ENCODE results near the gene EEFSEC.

The EEFSEC gene

DNA sequence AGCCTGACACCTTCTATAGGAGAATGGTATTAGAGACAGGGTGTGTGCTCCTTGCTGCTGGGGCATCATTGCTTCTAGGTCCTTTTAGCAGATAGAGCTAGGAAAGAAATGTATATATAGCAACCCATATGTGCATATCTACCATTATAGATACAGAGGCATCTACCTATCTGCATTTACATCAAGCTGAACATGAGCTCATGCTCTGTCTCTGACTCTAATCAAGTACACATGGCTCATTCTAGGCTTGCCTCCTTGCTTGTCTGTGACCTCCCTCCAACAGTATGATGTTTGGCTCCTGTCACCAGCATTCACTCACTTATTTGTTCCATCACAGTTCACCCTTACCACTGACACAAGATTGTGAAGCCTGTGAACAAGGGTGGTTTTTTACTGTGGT lies 133.4 kb downstream of the EEFSEC start:
- Histone ChIP-seq H3K27ac (ENCODE audit: low read length) (no peak overlapping the region), H3K79me2 (ENCODE audit: low read length) (no peaks in the 10 kb centered on the region), H3K4me2 (ENCODE audit: low read depth, low read length) (no peak overlapping the region), H3K9me2 (replicated peaks; ENCODE audit: insufficient read depth, low read length) (no peaks in the 10 kb centered on the region), H3F3A (ENCODE audit: insufficient read depth, low read length) (no peaks in the 10 kb centered on the region), H3K36me3 (replicated peaks; ENCODE audit: insufficient read depth, low read length) (no peaks in the 10 kb centered on the region; the same call in 1 of the 2 replicates), H3K4me3 (ENCODE audit: low read length) (no peak overlapping the region), H2AFZ (ENCODE audit: low read length) (no peak overlapping the region), H4K20me1 (ENCODE audit: insufficient read depth, low read length) (no peaks in the 10 kb centered on the region), H3K9ac (ENCODE audit: low read length) (no peak overlapping the region), H3K4me1 (ENCODE audit: low read length) (peaks cover 14% of the 10 kb centered on the region), H3K9me3 (replicated peaks; ENCODE audit: insufficient read depth, low read length) (no peaks in the 10 kb centered on the region), H3K27me3 (replicated peaks; ENCODE audit: insufficient read depth, low read length) (no peaks in the 10 kb centered on the region)
- no peak for DNase-seq
- TF ChIP-seq EZH2phosphoT487 (IDR thresholded peaks at IDR 0.05; ENCODE audit: low read length) (no peak), EZH2 (optimal IDR thresholded peaks at IDR 0.05; ENCODE audit: low read depth, low read length) (no peak)
- TF ChIP-seq, protein P1, sequence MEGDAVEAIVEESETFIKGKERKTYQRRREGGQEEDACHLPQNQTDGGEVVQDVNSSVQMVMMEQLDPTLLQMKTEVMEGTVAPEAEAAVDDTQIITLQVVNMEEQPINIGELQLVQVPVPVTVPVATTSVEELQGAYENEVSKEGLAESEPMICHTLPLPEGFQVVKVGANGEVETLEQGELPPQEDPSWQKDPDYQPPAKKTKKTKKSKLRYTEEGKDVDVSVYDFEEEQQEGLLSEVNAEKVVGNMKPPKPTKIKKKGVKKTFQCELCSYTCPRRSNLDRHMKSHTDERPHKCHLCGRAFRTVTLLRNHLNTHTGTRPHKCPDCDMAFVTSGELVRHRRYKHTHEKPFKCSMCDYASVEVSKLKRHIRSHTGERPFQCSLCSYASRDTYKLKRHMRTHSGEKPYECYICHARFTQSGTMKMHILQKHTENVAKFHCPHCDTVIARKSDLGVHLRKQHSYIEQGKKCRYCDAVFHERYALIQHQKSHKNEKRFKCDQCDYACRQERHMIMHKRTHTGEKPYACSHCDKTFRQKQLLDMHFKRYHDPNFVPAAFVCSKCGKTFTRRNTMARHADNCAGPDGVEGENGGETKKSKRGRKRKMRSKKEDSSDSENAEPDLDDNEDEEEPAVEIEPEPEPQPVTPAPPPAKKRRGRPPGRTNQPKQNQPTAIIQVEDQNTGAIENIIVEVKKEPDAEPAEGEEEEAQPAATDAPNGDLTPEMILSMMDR (IDR thresholded peaks at IDR 0.05; ENCODE audit: low read length): no peak

DNA sequence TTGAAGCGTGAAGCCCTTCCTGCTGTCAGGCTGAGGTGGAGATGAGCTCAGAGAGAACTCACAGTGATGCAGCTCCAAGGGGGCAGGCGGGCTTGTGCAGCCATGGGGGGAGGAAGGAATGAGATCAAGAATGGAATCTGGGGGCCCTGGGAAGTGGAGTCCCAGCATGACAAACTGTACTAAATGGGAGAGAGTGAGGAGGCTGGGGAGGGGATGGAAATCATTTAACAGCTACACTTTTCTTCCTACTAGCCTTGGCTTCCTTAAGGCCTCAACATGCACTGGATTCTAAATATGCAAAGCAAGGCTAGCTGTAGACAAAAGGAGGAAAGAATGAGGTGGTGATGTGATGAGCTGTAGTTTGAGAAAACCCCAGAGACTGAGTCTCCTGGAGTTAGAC lies 133.9 kb downstream of the EEFSEC start:
- Histone ChIP-seq H3K27ac (ENCODE audit: low read length) (no peak overlapping the region), H3F3A (ENCODE audit: insufficient read depth, low read length) (no peaks in the 10 kb centered on the region), H4K20me1 (ENCODE audit: insufficient read depth, low read length) (no peaks in the 10 kb centered on the region), H3K9ac (ENCODE audit: low read length) (no peak overlapping the region), H2AFZ (ENCODE audit: low read length) (no peak overlapping the region), H3K79me2 (ENCODE audit: low read length) (no peaks in the 10 kb centered on the region), H3K27me3 (replicated peaks; ENCODE audit: insufficient read depth, low read length) (no peaks in the 10 kb centered on the region), H3K4me1 (ENCODE audit: low read length) (peaks cover 14% of the 10 kb centered on the region), H3K9me3 (replicated peaks; ENCODE audit: insufficient read depth, low read length) (no peaks in the 10 kb centered on the region), H3K4me2 (ENCODE audit: low read depth, low read length) (no peak overlapping the region), H3K4me3 (ENCODE audit: low read length) (no peak overlapping the region), H3K36me3 (replicated peaks; ENCODE audit: insufficient read depth, low read length) (no peaks in the 10 kb centered on the region; the same call in 1 of the 2 replicates), H3K9me2 (replicated peaks; ENCODE audit: insufficient read depth, low read length) (no peaks in the 10 kb centered on the region)
- TF ChIP-seq EZH2phosphoT487 (IDR thresholded peaks at IDR 0.05; ENCODE audit: low read length) (no peak), EZH2 (optimal IDR thresholded peaks at IDR 0.05; ENCODE audit: low read depth, low read length) (no peak)
- TF ChIP-seq, protein P1 (IDR thresholded peaks at IDR 0.05; ENCODE audit: low read length): no peak
- no peak for DNase-seq

DNA sequence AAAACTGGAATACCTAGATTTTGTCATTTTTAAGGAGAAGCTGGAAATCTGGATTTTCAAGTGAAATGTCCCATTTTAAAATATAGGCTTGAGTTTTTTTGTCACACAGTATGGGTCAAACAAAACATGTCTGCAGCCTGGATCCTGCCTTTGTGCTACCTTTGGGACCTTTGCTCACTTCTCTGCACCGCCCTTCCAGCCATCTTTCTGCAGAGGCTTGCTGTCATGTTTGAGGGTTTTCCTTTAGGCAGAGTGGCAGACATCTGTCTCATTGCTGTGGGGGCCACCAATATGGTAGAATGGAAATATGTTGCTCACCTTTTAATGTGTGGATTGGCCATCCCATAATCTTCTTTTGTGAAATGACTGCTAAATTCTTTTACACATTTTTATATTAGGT lies 136.3 kb downstream of the EEFSEC start:
- Histone ChIP-seq H3F3A (ENCODE audit: insufficient read depth, low read length) (no peaks in the 10 kb centered on the region), H3K27ac (ENCODE audit: low read length) (no peak overlapping the region), H3K79me2 (ENCODE audit: low read length) (no peaks in the 10 kb centered on the region), H3K4me3 (ENCODE audit: low read length) (no peak overlapping the region), H3K9ac (ENCODE audit: low read length) (no peak overlapping the region), H3K27me3 (replicated peaks; ENCODE audit: insufficient read depth, low read length) (no peaks in the 10 kb centered on the region), H3K9me2 (replicated peaks; ENCODE audit: insufficient read depth, low read length) (no peaks in the 10 kb centered on the region), H3K4me2 (ENCODE audit: low read depth, low read length) (no peak overlapping the region), H4K20me1 (ENCODE audit: insufficient read depth, low read length) (no peaks in the 10 kb centered on the region), H3K36me3 (replicated peaks; ENCODE audit: insufficient read depth, low read length) (no peaks in the 10 kb centered on the region; the same call in 1 of the 2 replicates), H3K9me3 (replicated peaks; ENCODE audit: insufficient read depth, low read length) (no peaks in the 10 kb centered on the region), H3K4me1 (ENCODE audit: low read length) (peaks cover 14% of the 10 kb centered on the region), H2AFZ (ENCODE audit: low read length) (no peak overlapping the region)
- no peak for DNase-seq
- TF ChIP-seq, protein P1 (IDR thresholded peaks at IDR 0.05; ENCODE audit: low read length): no peak
- TF ChIP-seq EZH2phosphoT487 (IDR thresholded peaks at IDR 0.05; ENCODE audit: low read length) (no peak), EZH2 (optimal IDR thresholded peaks at IDR 0.05; ENCODE audit: low read depth, low read length) (no peak)

Measured in MM.1S (cell line).